T-helper 22 cell (primary cell): ENCODE measurements around the gene TMEM255B.
"Not testable (repeated sequence)": the region's sequence is repeated elsewhere in the genome, so short reads cannot be mapped to it uniquely, and the experiment has no call there.

Experiments
- DNase-seq: peaks from one replicate; pipeline ENCODE4 v3.0.0-alpha.2; 2020; ENCODE audit warnings: low read depth

Gene TMEM255B

DNA sequence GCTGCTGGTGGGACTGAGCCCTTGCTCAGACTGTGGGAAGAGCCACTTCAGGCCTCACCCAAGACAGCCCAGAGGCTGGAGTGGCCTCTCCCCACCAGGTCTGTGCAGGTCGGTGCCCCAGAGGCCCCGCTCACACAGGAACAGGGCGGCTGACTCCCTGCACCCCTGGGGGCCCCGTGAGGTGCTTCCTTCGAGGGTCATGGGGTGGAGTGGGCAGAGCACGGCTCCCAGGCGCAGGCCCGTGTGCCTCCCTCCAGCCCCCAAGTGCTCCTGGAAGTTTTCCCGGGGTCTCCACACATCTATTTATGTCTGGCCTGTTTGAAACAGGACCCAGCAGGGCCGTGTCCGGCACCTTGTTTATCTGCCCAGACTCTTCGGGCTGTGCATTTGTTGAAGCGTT is 9.5 kb upstream of the TMEM255B start:
- no peak for DNase-seq

DNA sequence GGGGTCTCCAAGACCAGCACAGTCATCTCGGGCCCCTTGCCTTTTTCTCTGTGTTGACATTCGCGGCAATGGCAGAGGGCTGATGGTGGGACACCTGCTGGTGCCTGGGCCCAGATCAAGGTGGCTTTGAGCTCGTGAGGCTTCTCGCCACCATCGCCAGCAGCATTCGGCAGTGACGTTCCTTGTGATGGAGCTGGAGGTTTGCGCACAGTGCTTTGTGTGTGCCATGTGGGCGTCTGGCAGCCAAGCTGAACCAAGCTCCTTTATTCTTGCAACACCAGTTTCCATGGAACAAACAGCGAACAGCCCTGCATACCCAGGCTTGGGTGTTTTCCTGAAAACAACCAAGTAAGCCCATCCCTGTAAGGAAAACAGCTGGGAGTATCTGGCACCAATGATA is 9.1 kb upstream of the TMEM255B start:
- DNase-seq = no peak

DNA sequence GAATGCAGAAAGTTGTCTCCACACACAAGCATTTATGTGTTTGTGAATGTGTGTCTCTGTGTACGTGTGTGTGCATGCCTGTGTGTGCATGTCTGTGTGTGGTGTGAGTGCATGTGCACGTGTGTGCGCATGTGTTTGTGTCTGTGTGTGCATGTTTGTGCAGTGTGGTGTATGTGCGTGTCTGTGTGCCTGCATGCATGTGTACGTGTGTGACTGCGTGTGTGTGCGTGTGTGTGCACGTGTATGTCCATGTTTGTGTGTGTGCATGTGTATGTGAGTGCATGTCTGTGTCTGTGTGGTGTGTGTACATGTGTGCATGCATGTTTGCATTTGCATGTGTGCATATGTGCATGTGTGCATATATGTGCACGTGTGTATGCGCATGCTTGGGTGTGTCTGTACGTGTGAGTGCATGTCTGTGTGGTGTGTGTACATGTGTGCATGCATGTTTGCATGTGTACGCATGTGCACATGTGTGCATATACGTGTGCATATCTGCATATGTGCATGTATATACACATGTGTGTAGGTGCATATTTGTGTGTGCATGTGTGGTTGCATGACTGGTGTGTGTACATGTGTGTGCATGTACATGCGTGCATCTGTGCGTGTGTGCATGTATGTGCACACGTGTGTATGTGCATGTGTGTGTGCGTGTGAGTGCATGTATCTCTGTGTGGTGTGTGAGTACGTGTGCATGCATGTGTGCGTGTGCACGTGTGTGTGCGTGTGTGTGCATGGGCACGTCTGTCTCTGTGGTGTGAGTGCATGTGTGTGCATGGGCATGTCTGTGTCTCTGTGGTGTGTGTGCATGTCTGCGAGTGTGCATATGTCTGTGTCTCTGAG is 8.2 kb upstream of the TMEM255B start:
- no peak for DNase-seq

DNA sequence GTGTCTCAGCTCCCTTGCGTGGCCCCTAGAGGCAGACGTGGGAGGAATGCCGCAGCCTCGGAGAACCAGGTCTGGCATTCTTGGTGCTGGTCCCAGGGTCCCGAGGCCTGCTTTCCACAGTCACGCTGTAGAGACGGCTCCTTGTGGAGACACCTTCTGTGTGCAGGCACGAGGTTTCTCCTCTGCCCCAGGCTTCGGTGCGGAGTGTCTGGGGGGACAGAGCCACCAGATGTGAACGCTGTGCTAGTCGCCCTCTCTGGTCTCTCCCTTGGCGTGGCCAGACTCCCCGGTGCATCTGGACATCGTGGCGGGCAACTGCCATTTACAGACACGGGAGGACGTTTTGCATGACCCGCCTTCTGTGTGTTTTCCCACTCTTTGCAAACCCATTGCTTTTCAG is 7.5 kb upstream of the TMEM255B start:
- no peak for DNase-seq

DNA sequence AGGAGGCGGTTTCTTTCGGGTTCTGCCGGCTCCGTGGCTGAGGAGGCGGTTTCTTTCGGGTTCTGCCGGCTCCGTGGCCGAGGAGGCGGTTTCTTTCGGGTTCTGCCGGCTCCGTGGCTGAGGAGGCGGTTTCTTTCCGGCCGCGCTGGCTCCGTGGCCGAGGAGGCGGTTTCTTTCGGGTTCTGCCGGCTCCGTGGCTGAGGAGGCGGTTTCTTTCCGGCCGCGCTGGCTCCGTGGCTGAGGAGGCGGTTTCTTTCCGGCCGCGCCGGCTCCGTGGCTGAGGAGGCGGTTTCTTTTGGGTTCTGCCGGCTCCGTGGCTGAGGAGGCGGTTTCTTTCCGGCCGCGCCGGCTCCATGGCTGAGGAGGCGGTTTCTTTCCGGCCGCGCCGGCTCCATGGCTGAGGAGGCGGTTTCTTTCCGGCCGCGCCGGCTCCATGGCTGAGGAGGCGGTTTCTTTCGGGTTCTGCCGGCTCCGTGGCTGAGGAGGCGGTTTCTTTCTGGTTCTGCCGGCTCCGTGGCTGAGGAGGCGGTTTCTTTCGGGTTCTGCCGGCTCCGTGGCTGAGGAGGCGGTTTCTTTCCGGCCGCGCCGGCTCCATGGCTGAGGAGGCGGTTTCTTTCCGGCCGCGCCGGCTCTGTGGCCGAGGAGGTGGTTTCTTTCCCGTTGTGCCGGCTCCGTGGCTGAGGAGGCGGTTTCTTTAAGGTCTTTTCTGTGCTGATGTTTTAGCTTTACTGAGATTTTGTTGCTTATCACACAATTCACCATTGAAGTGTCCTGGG is 6.6 kb upstream of the TMEM255B start:
- DNase-seq = not testable (repeated sequence)

DNA sequence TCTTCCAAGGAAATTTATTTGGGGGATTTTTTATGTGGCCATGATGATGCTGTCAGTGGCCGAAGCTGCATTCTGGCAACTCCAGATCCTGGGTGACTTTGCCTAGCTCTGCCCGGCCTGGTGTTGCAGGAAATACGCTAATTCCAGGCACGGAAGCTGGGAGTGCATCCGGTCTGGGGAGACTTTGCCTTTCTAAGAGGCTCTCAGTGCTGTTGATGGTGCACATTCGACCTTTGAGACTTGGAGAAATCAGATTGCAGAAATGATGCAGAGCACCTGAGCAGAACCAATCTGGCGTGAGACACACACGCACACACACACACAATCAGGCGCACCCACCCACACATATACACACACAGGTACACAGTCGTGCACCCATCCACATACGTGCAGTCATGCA is 5.9 kb upstream of the TMEM255B start:
- no peak for DNase-seq

DNA sequence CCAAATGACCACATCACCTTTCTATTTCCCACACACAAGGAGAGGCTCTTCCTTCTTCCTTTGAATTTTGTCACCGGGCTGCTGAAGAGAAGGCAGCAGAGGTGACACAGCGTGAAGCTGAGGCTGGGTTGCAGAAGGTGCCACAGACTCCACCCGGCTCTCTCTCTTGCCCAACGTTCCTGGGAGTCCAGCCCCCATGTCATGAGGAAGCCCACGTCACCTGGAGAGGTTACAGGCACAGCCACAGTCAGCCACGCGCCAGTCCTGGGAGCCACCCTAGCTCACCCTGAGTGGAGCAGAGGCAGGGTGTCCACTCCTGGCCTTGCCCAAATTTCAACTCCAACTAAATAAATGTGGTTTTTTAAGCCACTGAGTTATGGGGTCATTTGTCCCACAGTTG is 4.8 kb upstream of the TMEM255B start:
- DNase-seq = no peak

DNA sequence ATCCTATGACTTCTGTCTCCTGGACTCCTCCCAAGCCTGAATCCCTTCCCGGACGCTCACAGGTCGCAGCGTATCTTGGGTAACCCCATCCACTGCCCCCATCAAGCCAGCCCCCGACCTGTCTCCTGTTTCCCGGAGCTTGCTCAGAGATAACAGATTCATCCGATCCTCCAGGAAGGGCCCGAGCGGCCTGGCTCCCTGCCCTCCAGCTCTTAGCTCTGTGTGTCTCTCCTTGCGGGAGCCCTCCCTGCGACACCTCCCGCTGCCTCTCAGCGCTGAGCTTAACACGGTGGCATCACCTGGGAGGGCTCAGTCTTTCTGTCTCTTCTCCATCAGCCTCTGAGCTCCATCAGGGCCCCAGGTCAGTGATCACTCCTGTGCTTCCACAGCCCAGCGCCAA is 4.3 kb upstream of the TMEM255B start:
- DNase-seq = no peak

DNA sequence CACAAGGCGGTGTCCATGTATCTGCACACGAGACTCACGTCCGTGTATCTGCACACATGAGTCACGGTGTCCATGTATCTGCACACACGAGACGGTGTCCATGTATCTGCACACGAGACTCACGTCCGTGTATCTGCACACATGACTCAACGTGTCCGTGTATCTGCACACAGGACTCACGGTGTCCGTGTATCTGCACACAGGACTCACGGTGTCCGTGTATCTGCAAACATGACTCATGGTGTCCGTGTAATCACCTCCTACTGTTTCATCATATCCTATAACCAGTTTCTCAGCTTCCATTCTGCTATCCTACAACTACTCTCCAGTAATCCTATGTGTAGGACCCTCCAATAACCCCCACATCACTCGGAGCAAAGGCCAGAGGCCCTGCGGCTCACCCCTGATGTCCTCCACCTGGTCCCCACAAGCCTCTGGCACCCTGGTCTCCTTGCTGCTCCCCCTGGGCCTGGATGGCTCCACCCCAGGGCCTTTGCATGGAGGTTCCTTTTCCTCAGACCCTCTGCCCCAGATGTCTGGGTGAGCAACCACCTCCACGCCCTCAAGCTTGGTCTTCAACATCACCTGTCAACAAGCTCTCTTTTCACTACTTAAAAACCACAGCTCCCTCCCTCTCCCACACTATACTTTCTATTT is 2.5 kb upstream of the TMEM255B start:
- DNase-seq = no peak

DNA sequence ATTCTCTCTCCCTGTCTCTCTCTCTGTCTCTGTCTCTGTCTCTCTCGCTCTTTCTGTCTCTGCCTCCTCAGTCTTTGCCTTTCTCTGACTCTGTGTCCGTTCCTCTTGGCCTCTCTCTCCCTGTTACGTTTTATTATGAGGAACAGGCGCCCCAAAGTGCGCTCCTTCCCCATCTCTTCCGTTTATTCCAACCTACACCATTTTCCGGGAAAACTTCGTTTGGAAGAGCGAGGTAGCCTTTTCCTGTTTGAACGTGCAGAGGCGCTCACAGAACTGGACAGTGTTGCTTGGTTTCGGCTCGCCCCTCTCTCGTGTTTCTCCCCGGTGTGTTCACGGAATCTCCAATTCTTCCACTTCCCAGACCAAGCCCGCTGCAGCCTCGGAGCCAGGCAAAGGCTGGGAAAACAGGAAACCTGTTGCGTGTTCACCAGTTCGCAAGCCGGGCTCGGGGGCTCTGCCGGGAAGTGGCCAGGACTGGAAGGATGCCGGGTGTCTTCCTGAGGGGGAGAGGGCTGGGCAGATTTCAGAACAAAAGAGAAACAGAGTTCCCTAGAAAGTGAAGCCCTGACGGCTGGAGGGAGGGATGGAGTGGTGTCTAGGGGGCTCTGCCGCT is 605 bp downstream of the TMEM255B start:
- DNase-seq = no peak

DNA sequence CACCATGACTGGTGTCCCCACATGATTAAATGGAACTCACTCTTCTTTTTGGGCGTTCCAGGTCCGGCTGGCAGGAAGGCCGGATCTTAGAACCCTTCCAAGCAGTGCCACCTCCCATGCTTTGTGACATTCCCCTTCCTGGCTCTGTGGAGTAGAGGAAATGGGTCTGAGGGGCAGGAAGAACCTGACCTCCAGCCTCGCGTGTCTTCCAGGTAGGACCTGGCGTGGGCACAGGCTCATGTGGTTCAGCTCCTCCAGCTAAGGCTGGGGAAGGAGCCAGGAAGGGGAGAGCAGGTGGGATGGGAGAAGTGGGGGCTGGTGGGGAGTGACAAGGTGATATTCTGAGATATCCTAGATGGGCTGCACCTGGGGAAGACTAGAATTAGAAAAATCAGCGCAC is 2.1 kb downstream of the TMEM255B start:
- DNase-seq = no peak

DNA sequence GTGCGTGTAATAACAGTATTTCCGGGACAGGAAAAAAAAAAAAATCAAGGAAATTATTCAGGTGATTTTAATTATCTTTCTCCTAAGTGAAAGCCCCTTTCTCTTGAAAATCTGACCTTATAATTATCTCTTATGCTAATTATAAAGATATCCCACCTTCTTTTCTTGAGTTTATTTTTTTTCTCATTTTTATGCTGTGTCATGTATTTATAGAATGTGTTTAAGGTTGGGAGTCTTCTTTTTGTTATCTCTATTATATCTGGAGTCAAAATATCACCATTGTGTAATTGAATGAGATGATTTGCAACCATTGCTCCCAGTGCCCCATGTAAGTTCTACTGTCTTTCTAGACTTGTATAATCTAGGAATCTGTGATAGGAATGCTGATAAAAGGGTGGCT is 3.0 kb downstream of the TMEM255B start:
- no peak for DNase-seq

DNA sequence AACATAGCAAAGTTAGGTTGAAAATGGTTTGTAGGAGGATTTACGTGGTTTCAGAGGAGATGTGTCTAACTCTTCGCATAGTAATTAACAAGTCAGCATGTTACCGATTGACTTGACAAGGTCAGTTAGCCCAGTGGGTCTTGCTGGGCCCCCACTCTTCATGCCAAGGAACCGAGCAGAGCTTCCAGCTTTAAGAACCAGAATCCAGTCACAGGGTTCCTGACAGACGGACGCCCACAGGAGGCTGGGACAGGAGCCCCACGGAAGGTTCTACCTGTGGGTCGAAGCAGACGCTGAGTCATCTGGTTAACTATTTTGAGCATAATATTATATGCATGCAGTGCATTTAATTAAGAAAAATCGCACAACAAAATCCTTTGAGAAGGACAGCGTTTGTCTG is 3.5 kb downstream of the TMEM255B start:
- no peak for DNase-seq

DNA sequence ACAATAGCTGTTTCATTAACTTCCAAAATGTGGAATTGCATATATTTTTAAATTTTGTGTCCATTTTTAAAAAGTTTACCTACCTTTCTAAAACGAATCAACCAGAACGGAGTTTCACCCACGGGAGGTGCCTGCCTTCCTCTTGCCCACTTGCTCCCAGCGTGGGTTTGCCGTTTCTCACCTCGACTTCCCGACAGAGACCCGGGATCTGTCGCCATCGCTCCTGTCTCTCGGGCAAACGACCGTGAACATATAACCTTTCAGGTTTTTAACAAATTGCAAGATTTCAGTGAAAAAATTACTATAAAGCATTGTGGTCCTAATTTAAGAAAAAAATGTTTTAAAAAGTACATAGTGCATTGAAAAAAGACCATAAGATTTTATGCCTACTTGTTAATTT is 4.2 kb downstream of the TMEM255B start:
- no peak for DNase-seq

DNA sequence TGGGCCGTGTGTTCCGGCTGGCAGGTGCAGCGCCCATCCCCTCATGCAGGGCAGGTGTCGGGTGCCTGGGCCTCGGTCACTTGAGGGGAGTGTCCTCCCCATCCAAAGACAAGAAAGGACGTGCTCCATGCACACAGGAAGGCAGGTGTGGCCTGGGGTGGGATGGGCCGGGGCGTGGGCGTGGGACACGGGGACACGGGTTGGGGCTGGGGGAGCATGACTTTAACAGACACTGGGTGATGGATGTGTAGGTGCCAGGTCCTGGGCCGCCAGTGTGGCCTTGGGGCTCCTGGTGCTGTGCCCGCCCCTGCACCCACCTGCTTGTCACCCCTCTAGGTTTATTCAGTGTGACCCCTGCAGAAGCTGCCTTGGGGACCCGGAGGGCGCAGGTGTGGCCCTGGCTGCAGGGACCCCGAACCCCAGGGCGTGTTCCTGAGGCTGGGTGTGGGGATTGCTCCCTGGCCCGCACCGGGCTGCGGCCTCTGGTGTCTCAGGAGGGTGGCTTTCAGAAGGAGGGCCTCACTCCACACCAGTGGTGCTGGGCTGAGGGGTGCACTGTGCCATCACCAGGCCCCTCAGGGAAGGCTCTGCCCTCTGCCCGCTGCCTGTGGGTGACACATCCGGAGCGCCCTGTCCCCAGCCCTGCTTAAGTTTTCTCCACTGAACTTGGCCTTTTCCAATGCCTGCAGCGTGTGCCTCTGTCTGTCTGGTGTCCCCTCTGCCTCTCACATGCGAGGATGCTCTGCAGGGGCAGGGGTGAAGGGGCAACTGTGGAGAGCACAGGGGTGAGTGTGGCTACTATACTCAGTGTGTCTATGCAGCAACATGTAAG is 5.2 kb downstream of the TMEM255B start:
- no peak for DNase-seq

DNA sequence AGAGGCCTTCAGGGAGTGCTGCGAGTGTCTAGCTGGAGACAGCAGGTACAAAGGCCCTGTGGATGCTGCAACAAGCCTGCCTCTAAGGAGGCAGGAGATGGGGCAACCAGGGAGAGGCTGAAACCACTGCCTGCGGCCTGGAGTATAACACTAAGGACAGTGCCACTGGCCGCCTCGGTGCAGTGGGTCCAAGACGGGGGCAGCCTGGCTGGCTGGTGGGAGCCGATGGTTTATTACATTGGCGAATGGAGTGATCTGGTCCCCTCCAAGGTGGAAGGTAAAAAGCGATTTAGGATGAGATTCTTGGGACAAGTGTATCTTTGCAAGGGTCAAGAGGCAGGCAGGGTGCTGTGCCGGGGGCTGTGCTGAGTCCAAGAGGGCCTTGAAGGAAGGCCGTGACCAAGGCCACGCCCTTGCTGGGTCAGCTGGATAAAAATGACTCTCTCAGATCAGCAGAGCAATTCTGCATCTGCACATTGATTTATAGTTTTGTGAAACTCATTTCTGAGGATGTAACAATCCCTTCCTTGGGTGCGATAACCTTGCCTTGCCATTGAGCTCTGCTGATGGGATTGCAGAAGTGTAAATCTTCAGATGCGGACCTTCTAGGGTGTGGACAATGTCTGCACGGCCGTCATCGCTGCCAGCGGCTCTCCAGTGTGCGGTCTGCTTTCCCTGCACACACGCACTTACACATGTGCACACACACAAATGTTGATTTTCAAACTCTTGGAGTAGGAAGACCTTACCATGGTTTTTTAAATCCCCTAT is 6.0 kb downstream of the TMEM255B start:
- no peak for DNase-seq

DNA sequence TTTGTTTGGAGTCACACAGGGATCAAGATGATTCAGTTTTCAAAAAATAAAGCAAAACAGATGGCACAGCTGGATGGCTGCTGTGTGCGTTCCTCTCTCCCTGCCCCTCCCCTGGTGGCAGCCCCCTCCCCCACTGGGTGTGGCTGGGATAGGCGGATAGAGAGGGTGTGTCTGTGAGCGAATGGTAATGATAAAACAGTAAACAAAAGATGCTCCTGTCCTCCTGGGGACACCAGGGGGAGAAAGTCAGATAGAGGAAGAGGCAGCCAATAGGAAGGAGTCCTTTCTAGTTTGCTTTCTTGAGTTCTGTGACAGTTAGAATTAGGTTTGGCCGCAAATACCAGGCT is 6.5 kb downstream of the TMEM255B start:
- DNase-seq = no peak

DNA sequence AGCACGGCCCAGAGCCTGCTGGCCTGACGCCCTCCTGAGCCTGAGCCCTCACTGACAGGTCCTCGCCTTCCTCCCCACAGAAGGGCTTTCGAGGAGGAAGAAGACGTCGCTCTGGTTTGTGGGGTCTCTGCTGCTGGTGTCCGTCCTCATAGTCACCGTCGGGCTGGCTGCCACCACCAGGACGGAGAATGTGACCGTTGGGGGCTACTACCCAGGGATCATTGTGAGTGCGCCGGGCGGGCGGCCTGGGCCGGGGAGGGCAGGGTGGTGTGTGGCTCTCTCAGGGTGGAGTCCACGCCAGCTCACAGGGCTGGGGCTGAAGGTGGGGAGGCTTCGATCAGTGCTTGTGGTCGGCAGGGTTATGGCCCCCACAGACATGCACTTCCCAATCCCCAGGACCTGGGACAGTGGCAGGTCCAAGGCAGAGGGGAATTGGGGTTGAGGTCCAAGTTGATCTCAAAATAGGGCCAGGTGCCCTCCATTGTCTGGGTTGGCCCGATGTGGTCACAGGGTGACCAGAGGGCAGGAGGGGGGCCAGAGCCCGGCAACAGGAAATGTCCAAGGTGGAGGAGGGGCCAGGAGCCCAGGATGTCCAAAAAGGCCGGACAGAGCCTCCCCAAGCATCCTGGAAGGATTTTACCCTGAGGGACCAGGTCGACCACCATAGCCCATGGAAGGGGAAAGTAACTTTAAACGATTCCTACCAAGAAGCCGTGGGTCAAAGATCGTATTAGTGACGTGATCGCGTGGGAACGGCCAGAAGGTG is 7.2 kb downstream of the TMEM255B start:
- DNase-seq = no peak

DNA sequence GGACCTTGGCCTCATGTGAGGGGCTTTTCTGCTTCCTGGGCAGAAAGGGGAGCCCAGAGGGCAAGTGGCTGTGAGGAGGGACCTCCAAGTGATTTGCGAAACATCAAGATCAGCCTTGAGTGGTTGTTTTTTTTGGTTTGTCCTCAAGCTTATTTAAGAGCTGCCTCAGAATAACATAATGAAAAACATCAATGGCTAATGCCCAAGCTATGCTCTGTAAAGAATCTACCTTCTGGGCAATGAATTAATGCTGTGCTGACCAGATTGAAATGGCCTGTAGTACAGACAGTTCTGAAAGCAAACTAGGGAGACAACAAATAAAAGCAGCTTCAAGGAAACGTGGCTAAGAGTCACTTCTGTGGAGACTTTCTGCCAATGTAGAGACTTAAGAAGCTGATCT is 8.3 kb downstream of the TMEM255B start:
- no peak for DNase-seq
